Fibroblast of lung (primary cell): ENCODE data around the gene FNTB. TPM values are rescaled to one million over a fixed set of nuclear protein-coding genes. Genes with fewer than 3 reads are reported as not detected.
A peak's percentile ranks its signal among the peaks of the same experiment; 100 is the strongest.

Source experiments
- DNase-seq, 2 donors: peaks; one replicate each; pipeline versions ENCODE4 v3.0.0 to v3.0.0-alpha.2; 2010; ENCODE audit warnings: low read depth in 2 of 2
- H2AFZ ChIP-seq: 2 replicates; pipeline ENCODE4 v1.5.1; 2012; ENCODE audit warnings: low read length, control low read depth, inconsistent platforms
- H3K27ac ChIP-seq: 2 replicates; pipeline ENCODE4 v1.5.1; 2011; ENCODE audit warnings: low read length, control low read depth; ENCODE audit not compliant: insufficient read depth
- H3K27me3 ChIP-seq: 2 replicates; pipeline ENCODE4 v1.5.1; 2011; ENCODE audit warnings: mild to moderate bottlenecking, low read length; ENCODE audit not compliant: control insufficient read depth, insufficient read depth
- H3K36me3 ChIP-seq: 2 replicates; pipeline ENCODE4 v1.5.1; 2011; ENCODE audit warnings: low read length; ENCODE audit not compliant: control insufficient read depth, insufficient read depth
- H3K4me1 ChIP-seq: 2 replicates; pipeline ENCODE4 v1.5.1; 2011; ENCODE audit warnings: low read length; ENCODE audit not compliant: control insufficient read depth, insufficient read depth; ENCODE audit errors: extremely low read depth
- H3K4me2 ChIP-seq: 2 replicates; pipeline ENCODE4 v1.5.1; 2011; ENCODE audit warnings: low read length, control low read depth; ENCODE audit not compliant: insufficient read depth; ENCODE audit errors: extremely low read depth
- H3K4me3 ChIP-seq, 4 experiments: fragments of 200-600 bp in 1 of 4; sonication (generic) in 1 of 4; replicated peaks in 1 of 4; 2 replicates each; pipeline ENCODE4 v1.5.1; 2011 to 2016; ENCODE audit warnings: low read length in 4 of 4, low read depth in 3 of 4, mild to moderate bottlenecking in 3 of 4, control low read depth in 2 of 4, inconsistent platforms in 1 of 4, mixed read lengths in 1 of 4; ENCODE audit not compliant: insufficient read depth in 1 of 4; ENCODE audit errors: control extremely low read depth in 1 of 4
- H3K79me2 ChIP-seq: 2 replicates; pipeline ENCODE4 v1.5.1; 2012; ENCODE audit warnings: mild to moderate bottlenecking, low read length, inconsistent platforms; ENCODE audit not compliant: control insufficient read depth, insufficient read depth
- H3K9ac ChIP-seq: 2 replicates; pipeline ENCODE4 v1.5.1; 2011; ENCODE audit warnings: mild to moderate bottlenecking, low read length, control low read depth; ENCODE audit not compliant: insufficient read depth
- H3K9me3 ChIP-seq: 2 replicates; pipeline ENCODE4 v1.5.1; 2012; ENCODE audit warnings: low read depth, low read length; ENCODE audit not compliant: control insufficient read depth, insufficient read depth
- H4K20me1 ChIP-seq: 2 replicates; pipeline ENCODE4 v1.5.1; 2011; ENCODE audit warnings: low read length; ENCODE audit not compliant: control insufficient read depth, insufficient read depth; ENCODE audit errors: extremely low read depth
- EZH2 ChIP-seq: IDR thresholded peaks from 2 replicates; pipeline ENCODE4 v1.5.1; 2012; ENCODE audit warnings: low read length, control low read depth, mild to moderate bottlenecking; ENCODE audit errors: missing control alignments
- polyA plus RNA-seq, 2 donors: library from polyadenylated mRNA; depleted of rRNA in 1 of 2; stranded (reverse) in 1 of 2; unstranded in 1 of 2; fragments of >200 nt; gene quantifications; 2 replicates each; pipeline ENCODE4 v1.2.1, GENCODE V29; 2011 to 2012; ENCODE audit warnings: missing spikeins in 1 of 2
- total RNA-seq: library from RNA; depleted of rRNA; stranded (reverse); fragments of >200 nt; gene quantifications from 2 replicates; pipeline ENCODE4 v1.2.1, GENCODE V29; 2014
- TF ChIP-seq, protein P1 (sequence below), 2 donors: IDR thresholded peaks in 1 of 2; conservative IDR thresholded peaks in 1 of 2; 1 replicate in 1 of 2; 2 replicates in 1 of 2; pipeline ENCODE4 v1.5.1; 2011 to 2012; ENCODE audit warnings: low read length in 2 of 2, control low read depth in 1 of 2, inconsistent platforms in 1 of 2, low read depth in 1 of 2, mild to moderate bottlenecking in 1 of 2

FNTB gene
- total and polyA plus RNA-seq, 2 donors (not counting 1 experiment from before 2014, with no cell fraction given): 8.8 to 13.2 TPM

DNA sequence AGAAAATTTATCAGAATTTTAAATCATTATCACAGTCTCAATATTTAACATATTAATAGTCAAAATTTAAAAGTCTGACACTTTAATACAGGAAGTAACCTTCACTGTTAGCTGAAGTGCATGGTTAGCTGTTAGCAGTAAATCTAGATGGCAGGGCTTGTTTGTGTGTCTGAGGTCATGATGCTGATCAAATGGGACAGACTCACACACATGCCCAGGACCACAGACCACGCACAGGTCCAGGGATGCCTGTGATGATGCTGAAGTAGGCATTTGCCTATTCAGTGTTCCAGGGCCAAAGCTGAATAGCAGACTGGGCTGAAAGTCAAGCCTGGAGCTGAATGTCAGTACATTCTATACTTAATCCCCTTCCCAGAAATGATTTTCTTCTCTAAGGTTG, 20.5 kb downstream of the FNTB start:
- H3K9ac ChIP-seq: no peak overlapping the region
- H3K27me3 ChIP-seq: no peaks in the 10 kb centered on the region
- H3K9me3 ChIP-seq: no peaks in the 10 kb centered on the region
- H3K4me3 ChIP-seq: no peak overlapping the region
- H3K4me1 ChIP-seq: peaks cover 6% of the 10 kb centered on the region
- peak in 1 of 2 donors; percentile 33 for DNase-seq
- no peaks in the 10 kb centered on the region for H3K36me3 ChIP-seq
- no peaks in the 10 kb centered on the region for H3K79me2 ChIP-seq
- H3K4me2 ChIP-seq: no peak overlapping the region
- H4K20me1 ChIP-seq: no peaks in the 10 kb centered on the region
- H3K27ac ChIP-seq: no peak overlapping the region
- H2AFZ ChIP-seq: no peak overlapping the region
- TF ChIP-seq, protein P1, sequence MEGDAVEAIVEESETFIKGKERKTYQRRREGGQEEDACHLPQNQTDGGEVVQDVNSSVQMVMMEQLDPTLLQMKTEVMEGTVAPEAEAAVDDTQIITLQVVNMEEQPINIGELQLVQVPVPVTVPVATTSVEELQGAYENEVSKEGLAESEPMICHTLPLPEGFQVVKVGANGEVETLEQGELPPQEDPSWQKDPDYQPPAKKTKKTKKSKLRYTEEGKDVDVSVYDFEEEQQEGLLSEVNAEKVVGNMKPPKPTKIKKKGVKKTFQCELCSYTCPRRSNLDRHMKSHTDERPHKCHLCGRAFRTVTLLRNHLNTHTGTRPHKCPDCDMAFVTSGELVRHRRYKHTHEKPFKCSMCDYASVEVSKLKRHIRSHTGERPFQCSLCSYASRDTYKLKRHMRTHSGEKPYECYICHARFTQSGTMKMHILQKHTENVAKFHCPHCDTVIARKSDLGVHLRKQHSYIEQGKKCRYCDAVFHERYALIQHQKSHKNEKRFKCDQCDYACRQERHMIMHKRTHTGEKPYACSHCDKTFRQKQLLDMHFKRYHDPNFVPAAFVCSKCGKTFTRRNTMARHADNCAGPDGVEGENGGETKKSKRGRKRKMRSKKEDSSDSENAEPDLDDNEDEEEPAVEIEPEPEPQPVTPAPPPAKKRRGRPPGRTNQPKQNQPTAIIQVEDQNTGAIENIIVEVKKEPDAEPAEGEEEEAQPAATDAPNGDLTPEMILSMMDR (conservative IDR thresholded peaks at IDR 0.05 in 1 of 2, IDR thresholded peaks at IDR 0.05 in 1 of 2; ENCODE audit: low read depth in 1 of 2, low read length in 2 of 2): no peak
- TF ChIP-seq EZH2: no peak

- Histone ChIP-seq H3K9ac (no peak overlapping the region), H4K20me1 (no peaks in the 10 kb centered on the region), H3K27me3 (no peaks in the 10 kb centered on the region), H3K4me2 (no peak overlapping the region), H3K36me3 (no peaks in the 10 kb centered on the region), H3K27ac (no peak overlapping the region), H3K4me1 (peaks cover 4% of the 10 kb centered on the region), H3K9me3 (no peaks in the 10 kb centered on the region), H3K79me2 (no peaks in the 10 kb centered on the region), H2AFZ (no peak overlapping the region), H3K4me3 (no peak overlapping the region)
- no peak for DNase-seq
- TF ChIP-seq EZH2: no peak
- TF ChIP-seq, protein P1 (conservative IDR thresholded peaks at IDR 0.05 in 1 of 2, IDR thresholded peaks at IDR 0.05 in 1 of 2; ENCODE audit: low read depth in 1 of 2, low read length in 2 of 2): no peak
These were observed 23.7 kb downstream of the FNTB start for GRCh38 chr14:65010211-65010931.

DNA sequence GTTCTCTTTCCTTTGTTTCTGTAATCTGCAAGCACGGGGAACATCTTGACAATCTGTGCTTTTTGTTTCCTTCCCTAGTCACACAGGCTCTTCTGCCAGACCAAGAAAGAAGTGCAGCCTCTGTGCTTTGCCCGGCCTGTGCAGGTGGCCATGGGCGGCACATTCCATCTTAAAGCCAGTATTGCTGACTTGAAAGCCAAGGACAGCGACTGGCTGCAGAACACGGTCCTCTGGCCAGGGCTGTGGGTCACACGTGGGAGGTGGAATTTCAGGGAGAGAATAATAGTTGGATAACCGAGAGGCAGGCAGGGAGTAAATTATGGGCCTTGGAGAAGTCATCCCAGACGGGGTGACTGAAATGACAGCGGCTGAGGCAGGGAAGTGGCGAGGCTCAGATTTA, 24.8 kb downstream of the FNTB start:
- Histone ChIP-seq H3K4me3 (no peak overlapping the region), H3K27ac (no peak overlapping the region), H4K20me1 (no peaks in the 10 kb centered on the region), H3K4me1 (no peaks in the 10 kb centered on the region), H3K36me3 (no peaks in the 10 kb centered on the region), H3K27me3 (no peaks in the 10 kb centered on the region), H3K79me2 (no peaks in the 10 kb centered on the region), H3K9me3 (no peaks in the 10 kb centered on the region), H3K4me2 (no peak overlapping the region), H2AFZ (no peak overlapping the region), H3K9ac (no peak overlapping the region)
- no peak for TF ChIP-seq EZH2
- TF ChIP-seq, protein P1 (conservative IDR thresholded peaks at IDR 0.05 in 1 of 2, IDR thresholded peaks at IDR 0.05 in 1 of 2; ENCODE audit: low read depth in 1 of 2, low read length in 2 of 2): no peak
- no peak for DNase-seq
